Duodenal mucosa (tissue), 2 donors: ENCODE measurements around the gene STH.
A peak's percentile ranks its signal among the peaks of the same experiment; 100 is the strongest.

Source experiments
- H3K27ac ChIP-seq: one replicate; pipeline ENCODE4 v1.7.0; 2013; ENCODE audit warnings: low read depth, low read length
- H3K27me3 ChIP-seq, 2 donors: one replicate each; pipeline ENCODE4 v1.7.0; 2013; ENCODE audit warnings: low read length in 2 of 2, control low read depth in 1 of 2; ENCODE audit not compliant: insufficient read depth in 2 of 2, control insufficient read depth in 1 of 2
- H3K36me3 ChIP-seq, 2 donors: one replicate each; pipeline ENCODE4 v1.7.0; 2013; ENCODE audit warnings: low read length in 2 of 2, control low read depth in 1 of 2; ENCODE audit not compliant: insufficient read depth in 2 of 2, control insufficient read depth in 1 of 2
- H3K4me1 ChIP-seq, 2 donors: one replicate each; pipeline ENCODE4 v1.7.0; 2013; ENCODE audit warnings: low read length in 2 of 2, control low read depth in 1 of 2; ENCODE audit not compliant: insufficient read depth in 2 of 2, control insufficient read depth in 1 of 2
- H3K4me3 ChIP-seq, 2 donors: one replicate each; pipeline ENCODE4 v1.7.0; 2013; ENCODE audit warnings: low read length in 2 of 2, low read depth in 1 of 2
- H3K9ac ChIP-seq, 2 donors: one replicate each; pipeline ENCODE4 v1.7.0; 2013; ENCODE audit warnings: low read length in 2 of 2, low read depth in 1 of 2
- H3K9me3 ChIP-seq, 2 donors: one replicate each; pipeline ENCODE4 v1.7.0; 2013; ENCODE audit warnings: low read length in 2 of 2, control low read depth in 1 of 2; ENCODE audit not compliant: control insufficient read depth in 1 of 2

The STH gene

DNA sequence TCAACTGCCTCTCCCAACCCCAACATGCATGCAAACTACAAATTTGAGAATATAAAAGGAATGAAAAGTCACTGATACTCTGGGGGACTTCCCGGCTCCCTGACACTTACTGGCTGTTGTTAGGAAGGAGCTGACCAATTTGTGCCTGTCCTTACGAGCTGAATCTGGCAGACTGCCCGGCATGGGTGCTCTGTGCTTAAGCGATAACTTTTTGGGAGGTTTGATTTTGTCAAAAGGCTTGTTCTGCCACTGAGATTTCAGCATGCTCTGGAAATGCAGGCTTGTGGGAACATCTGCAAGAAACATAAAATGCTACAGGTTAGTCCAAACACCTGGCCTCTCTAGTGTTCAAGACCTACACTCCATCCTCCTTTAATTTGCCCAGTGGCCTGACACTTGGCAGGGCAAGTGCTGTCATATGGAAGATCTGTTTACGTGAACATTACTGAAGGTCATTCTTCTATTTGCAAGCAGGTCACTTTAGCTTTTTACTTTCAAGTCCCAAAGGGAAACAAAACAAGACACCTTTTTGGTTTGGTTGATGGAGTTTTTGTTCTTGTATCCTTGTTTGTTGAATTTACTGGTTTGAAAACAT, 40.6 kb downstream of the STH start:
- H3K4me3 ChIP-seq, result no peak overlapping the region
- peaks cover 38 to 70% of the 10 kb centered on the region in 2 donors for H3K36me3 ChIP-seq
- H3K9ac ChIP-seq, result no peak overlapping the region
- no peaks in the 10 kb centered on the region for H3K9me3 ChIP-seq
- no peak overlapping the region for H3K27ac ChIP-seq
- no peaks in the 10 kb centered on the region for H3K27me3 ChIP-seq
- H3K4me1 ChIP-seq, result peaks cover 19 to 26% of the 10 kb centered on the region in 2 donors

DNA sequence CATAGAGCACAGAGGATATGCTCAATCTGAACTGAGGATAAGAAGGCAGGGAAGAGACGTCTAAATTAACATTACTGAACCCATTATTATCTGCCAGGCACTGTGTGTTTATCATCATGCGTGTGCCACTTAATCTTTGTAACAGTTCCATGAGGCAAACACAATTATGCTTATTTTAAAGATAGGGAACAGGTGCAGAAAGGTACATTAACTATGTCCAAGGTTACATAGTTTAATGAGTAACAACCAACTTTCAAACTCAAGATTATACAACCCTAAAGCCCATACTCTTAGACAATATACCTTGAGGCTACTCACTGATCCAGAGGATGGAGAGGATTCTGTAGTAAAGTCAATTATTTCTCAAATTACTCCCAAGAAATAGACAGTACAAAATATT, 43.2 kb downstream of the STH start:
- peaks cover 19 to 34% of the 10 kb centered on the region in 2 donors for H3K4me1 ChIP-seq
- no peaks in the 10 kb centered on the region for H3K9me3 ChIP-seq
- peak overlapping the region in 1 of 2 donors; percentile 33 for H3K4me3 ChIP-seq
- H3K36me3 ChIP-seq, result peaks cover 32 to 55% of the 10 kb centered on the region in 2 donors
- H3K27ac ChIP-seq, result no peak overlapping the region
- H3K27me3 ChIP-seq, result no peaks in the 10 kb centered on the region
- no peak overlapping the region for H3K9ac ChIP-seq

DNA sequence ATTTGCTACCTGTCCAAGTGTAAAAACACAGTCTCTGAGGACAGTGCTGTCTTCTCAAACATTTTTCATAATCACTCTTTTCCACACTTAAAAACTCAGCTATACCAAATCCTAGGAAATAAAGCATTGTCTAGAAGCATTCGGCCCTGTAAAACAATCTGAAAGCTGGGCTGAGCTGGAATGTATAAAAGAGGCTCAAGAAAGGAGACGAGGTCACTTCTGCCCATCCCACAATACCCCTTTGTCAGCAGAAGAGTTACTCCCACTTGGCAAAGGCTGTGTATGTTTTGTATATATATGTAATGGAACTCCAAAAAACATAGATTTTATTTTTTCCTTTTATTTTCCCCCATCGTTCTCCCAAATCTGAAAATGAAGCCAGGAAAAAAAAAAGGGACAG, 43.9 kb downstream of the STH start:
- Histone ChIP-seq H3K27ac (no peak overlapping the region), H3K4me3 (no peak overlapping the region), H3K27me3 (no peaks in the 10 kb centered on the region), H3K36me3 (peaks cover 25 to 54% of the 10 kb centered on the region in 2 donors), H3K9ac (peak overlapping the region in 1 of 2 donors; percentile 3), H3K9me3 (no peaks in the 10 kb centered on the region), H3K4me1 (peaks cover 19 to 34% of the 10 kb centered on the region in 2 donors)

DNA sequence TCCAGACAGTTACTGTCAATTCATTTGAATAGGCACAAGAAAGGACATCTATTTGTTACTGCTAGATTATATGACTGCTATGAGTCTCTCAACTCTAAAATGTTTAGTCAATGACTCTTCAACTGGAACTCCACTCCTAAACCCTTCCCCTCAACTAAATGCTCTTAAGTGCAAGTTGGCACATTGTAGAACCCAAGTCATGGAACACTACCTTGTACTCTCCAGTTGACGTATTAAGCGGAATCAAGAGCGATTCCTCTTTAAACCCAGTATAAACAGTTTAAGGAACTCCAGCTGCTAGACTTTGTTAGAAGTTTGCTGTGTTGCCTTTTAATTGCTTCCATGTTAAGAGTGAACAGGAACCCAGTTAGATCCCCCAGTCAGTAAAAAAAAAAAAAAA, 44.6 kb downstream of the STH start:
- Histone ChIP-seq H3K36me3 (peaks cover 18 to 51% of the 10 kb centered on the region in 2 donors), H3K9me3 (no peaks in the 10 kb centered on the region), H3K9ac (no peak overlapping the region), H3K27me3 (no peaks in the 10 kb centered on the region), H3K4me3 (no peak overlapping the region), H3K4me1 (peaks cover 19 to 34% of the 10 kb centered on the region in 2 donors), H3K27ac (no peak overlapping the region)

DNA sequence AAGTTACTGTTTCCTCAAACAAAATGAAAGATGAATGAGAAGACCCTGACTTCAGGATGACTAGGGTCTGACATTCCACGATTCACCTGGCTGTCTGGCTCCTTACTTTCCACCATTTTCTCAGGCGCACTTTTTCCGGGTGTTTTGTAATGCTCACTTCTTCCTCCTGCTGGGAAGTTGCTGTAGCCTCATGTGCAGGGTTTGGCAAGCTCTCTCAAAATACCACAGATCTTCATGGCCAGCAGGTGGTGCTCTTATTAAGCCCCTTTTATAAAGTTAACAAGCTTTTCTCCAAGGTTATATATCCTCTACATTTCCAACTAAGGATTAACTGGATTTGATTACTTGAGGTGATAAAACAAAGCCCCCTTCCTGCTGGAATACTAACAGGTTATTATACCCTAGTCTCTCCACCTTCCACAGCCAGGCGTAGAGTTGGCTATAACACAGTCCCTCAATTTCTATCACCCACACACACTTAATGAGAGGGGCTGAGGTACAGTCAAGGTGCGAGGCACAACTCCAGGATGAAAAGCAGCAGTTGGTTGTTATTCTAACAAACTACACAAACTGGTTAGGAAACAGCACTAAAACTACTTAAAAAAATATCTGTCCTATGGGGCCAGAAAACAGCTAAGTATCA, 45.4 kb downstream of the STH start:
- Histone ChIP-seq H3K27me3 (no peaks in the 10 kb centered on the region), H3K27ac (no peak overlapping the region), H3K9me3 (no peaks in the 10 kb centered on the region), H3K9ac (peak overlapping the region in 1 of 2 donors; percentile 7), H3K4me1 (peaks cover 19 to 34% of the 10 kb centered on the region in 2 donors), H3K4me3 (no peak overlapping the region), H3K36me3 (peaks cover 13 to 45% of the 10 kb centered on the region in 2 donors)

DNA sequence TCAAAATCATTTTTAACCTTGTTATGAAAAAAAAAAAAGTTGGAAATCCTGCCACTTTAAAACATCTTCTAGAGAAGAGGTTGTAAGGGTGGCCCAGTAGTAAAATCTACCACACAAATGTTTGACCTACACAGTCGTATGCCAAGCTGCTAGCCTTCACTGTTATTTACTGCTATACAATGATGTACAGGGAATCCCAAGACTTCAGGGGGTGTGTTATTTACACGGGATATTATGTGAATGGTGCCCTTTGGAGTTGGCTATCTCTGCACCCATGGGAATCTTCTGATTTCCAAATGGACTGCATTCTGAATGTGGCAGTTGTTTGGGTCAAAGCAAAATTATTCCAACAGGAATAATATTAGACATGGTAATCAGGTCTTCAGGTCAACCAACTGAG, 45.9 kb downstream of the STH start:
- H3K4me3 ChIP-seq, result no peak overlapping the region
- H3K9ac ChIP-seq, result no peak overlapping the region
- no peaks in the 10 kb centered on the region for H3K27me3 ChIP-seq
- peaks cover 19 to 34% of the 10 kb centered on the region in 2 donors for H3K4me1 ChIP-seq
- H3K9me3 ChIP-seq, result no peaks in the 10 kb centered on the region
- H3K36me3 ChIP-seq, result peaks cover 13 to 45% of the 10 kb centered on the region in 2 donors
- no peak overlapping the region for H3K27ac ChIP-seq

DNA sequence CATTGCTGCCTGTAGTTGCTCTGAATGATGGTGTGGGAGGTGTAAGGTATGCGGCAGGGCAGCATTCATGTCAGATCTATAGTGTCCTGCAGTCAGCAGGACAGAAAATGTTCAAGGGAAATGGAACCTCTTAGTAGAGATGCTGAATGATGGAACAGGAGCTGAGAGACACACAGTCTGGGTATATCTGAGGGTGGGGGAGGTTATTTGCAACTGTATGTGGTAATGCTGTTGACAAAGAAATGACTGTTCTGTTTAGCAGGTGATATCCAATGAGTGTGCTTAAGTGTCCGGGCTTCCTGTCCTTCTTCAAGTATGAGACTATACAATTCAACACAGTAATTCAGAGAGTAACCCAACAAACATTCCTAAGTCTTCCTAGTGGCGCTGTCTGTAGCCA, 46.6 kb downstream of the STH start:
- H3K36me3 ChIP-seq, result peaks cover 20 to 46% of the 10 kb centered on the region in 2 donors
- H3K9ac ChIP-seq, result no peak overlapping the region
- no peak overlapping the region for H3K27ac ChIP-seq

DNA sequence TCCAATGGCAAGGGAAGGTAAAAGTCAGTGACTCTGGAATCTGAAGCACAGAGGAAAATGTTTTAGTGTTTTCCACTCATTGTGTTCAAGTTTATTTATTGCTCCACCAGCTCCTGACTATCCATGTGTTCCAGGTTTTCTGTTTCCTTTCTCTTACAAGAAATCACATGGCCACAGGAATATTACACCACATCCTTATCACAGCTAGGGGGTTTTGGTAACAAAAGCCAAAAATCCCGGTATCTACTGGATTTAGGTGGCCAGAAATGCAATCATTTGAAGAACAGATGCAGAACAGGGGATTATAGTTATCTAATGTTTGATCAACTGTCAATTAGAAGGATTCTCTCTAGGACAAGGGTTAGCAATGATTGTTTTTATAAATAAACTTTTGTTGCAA, 47.9 kb downstream of the STH start:
- Histone ChIP-seq H3K4me1 (peaks cover 19 to 41% of the 10 kb centered on the region in 2 donors), H3K9ac (no peak overlapping the region), H3K4me3 (no peak overlapping the region), H3K9me3 (no peaks in the 10 kb centered on the region), H3K27me3 (no peaks in the 10 kb centered on the region), H3K36me3 (peaks cover 20 to 54% of the 10 kb centered on the region in 2 donors), H3K27ac (no peak overlapping the region)

More for the DNA sequence above, 46.6 kb downstream of the STH start:
- Histone ChIP-seq H3K27me3 (no peaks in the 10 kb centered on the region), H3K9me3 (no peaks in the 10 kb centered on the region), H3K4me3 (no peak overlapping the region), H3K4me1 (peaks cover 19 to 34% of the 10 kb centered on the region in 2 donors)

DNA sequence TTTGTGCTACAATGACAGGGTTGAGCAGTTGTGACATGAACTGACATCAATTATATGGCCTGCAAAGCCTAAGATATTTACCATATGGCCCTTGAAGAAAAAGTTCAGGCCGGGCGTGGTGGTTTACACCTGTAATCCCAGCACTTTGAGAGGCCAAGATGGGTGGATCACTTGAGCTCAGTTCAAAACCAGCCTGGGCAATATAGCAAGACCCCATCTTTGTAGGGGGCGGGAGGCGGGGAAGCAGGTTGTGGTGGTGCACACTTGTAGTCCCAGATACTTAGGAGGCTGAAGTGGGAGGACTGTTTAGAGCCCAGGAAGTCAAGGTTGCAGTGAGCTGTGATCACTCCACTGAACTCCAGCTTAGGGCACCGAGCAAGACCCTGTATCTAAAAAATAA, 48.3 kb downstream of the STH start:
- peaks cover 19 to 40% of the 10 kb centered on the region in 2 donors for H3K4me1 ChIP-seq

DNA sequence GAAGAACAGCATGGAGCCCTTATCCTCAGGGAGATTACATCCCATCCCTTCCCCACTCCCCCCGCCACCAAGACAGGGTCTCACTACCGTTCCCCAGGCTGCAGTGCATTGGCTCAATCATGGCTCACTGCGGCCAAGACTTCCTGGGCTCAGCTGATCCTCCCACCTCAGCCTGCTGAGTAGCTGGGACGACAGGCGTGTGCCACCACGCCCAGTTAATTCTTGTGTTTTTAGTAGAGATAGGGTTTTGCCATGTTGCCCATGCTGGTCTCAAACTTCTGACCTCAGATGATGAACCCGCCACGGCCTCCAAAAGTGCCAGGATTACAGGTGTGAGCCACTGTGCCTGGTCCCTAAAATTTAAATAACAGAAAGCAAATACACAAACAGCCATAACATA, 48.8 kb downstream of the STH start:
- Histone ChIP-seq H3K36me3 (peaks cover 20 to 51% of the 10 kb centered on the region in 2 donors), H3K4me3 (no peak overlapping the region)

More for the DNA sequence above, 48.3 kb downstream of the STH start:
- Histone ChIP-seq H3K27me3 (no peaks in the 10 kb centered on the region), H3K4me3 (no peak overlapping the region), H3K9ac (no peak overlapping the region), H3K9me3 (no peaks in the 10 kb centered on the region), H3K36me3 (peaks cover 20 to 51% of the 10 kb centered on the region in 2 donors), H3K27ac (no peak overlapping the region)

More for the DNA sequence above, 48.8 kb downstream of the STH start:
- Histone ChIP-seq H3K27me3 (no peaks in the 10 kb centered on the region), H3K9me3 (no peaks in the 10 kb centered on the region), H3K9ac (no peak overlapping the region), H3K27ac (no peak overlapping the region), H3K4me1 (peaks cover 14 to 35% of the 10 kb centered on the region in 2 donors)
